Esophagus muscularis mucosa (tissue), 4 donors: ENCODE data around the gene PLD1. TPM values are rescaled to one million over a fixed set of nuclear protein-coding genes. Genes with fewer than 3 reads are reported as not detected.

Experiments
- DNase-seq: peaks from one replicate; pipeline ENCODE4 v3.0.0-alpha.2; 2017; ENCODE audit errors: extremely low spot score
- H3K27ac ChIP-seq, 4 donors: fragments of 200-600 bp; sonication (generic); replicated peaks in 1 of 4; 1 replicate in 3 of 4; 2 replicates in 1 of 4; pipeline ENCODE4 v1.5.1; 2016 to 2019; ENCODE audit warnings: mild to moderate bottlenecking in 1 of 4
- H3K27me3 ChIP-seq, 4 donors: fragments of 200-600 bp; sonication (generic); one replicate each; pipeline versions ENCODE4 v1.5.1 to v1.6.0; 2016 to 2019
- H3K36me3 ChIP-seq, 4 donors: fragments of 200-600 bp; sonication (generic); one replicate each; pipeline ENCODE4 v1.5.1; 2016 to 2019
- H3K4me1 ChIP-seq, 4 donors: fragments of 200-600 bp; sonication (generic); one replicate each; pipeline ENCODE4 v1.5.1; 2016 to 2019
- H3K4me3 ChIP-seq, 4 donors: fragments of 200-600 bp; sonication (generic); 1 replicate in 2 of 4; 2 replicates in 2 of 4; pipeline ENCODE4 v1.5.1; 2016 to 2019; ENCODE audit warnings: mild to moderate bottlenecking in 4 of 4, moderate library complexity in 1 of 4
- H3K9me3 ChIP-seq, 4 donors: fragments of 200-600 bp; sonication (generic); 1 replicate in 3 of 4; 2 replicates in 1 of 4; pipeline ENCODE4 v1.5.1; 2016 to 2019
- CTCF ChIP-seq, 3 experiments: fragments of 200-600 bp in 2 of 3; fragments of 450-650 bp in 1 of 3; sonication (generic) in 2 of 3; IDR thresholded peaks; one replicate each; pipeline ENCODE4 v1.5.1; 2017 to 2019; ENCODE audit warnings: antibody characterized with exemption in 3 of 3, mild to moderate bottlenecking in 2 of 3, moderate library complexity in 1 of 3
- EP300 ChIP-seq: sonication (generic); formaldehyde crosslinking; IDR thresholded peaks from one replicate; pipeline ENCODE4 v1.6.1; 2017; ENCODE audit warnings: antibody characterized with exemption
- POLR2A ChIP-seq: fragments of 450-650 bp; IDR thresholded peaks from one replicate; pipeline ENCODE4 v1.6.1; 2017; ENCODE audit warnings: antibody characterized with exemption, moderate library complexity, mild to moderate bottlenecking, low read depth
- POLR2AphosphoS5 ChIP-seq, 2 donors: sonication (generic); formaldehyde crosslinking; IDR thresholded peaks; one replicate each; pipeline ENCODE4 v1.6.1; 2017; ENCODE audit warnings: antibody characterized with exemption in 2 of 2
- WGBS: methylation state at CpG from one replicate; pipeline ENCODE4 v1.1.5; 2018; 5-methylcytosine and 5-hydroxymethylcytosine counted together
- intact Hi-C: fragments of 100-400 bp; cut with DNase I; formaldehyde crosslinking; loops from one replicate; pipeline ENCODE4 v1.15.1; 2023
- total RNA-seq, 4 donors: library from RNA; depleted of rRNA; stranded (reverse); fragments of >200 nt; gene quantifications; one replicate each; pipeline versions ENCODE4 v1.1.0 to v1.2.1, GENCODE V29; 2016

PLD1 gene
- total RNA-seq, 4 donors from 2014 or later = 12.4 to 21.1 (median 18.5) TPM

GRCh38 chr3:171776839-171777583 is 33.3 kb downstream of the PLD1 start:
- WGBS = 83% methylated on average over 7 of the region's 7 CpGs
- H3K27me3 ChIP-seq = no peaks in the 10 kb centered on the region
- no peak for DNase-seq
- intact Hi-C loops = loop anchor here (5.0 kb wide), 1 partner anchor 45 kb away; no protein-coding TSS in a partner anchor
- H3K4me1 ChIP-seq = peaks cover 5 to 29% (median 17%) of the 10 kb centered on the region in 4 donors
- H3K27ac ChIP-seq = no peak overlapping the region
- no peaks in the 10 kb centered on the region for H3K9me3 ChIP-seq
- no peaks in the 10 kb centered on the region for H3K36me3 ChIP-seq
- TF ChIP-seq EP300 = no peak
- TF ChIP-seq POLR2AphosphoS5 (IDR thresholded peaks at IDR 0.05) = no peak
- no peak overlapping the region for H3K4me3 ChIP-seq

- Histone ChIP-seq H3K9me3 (no peaks in the 10 kb centered on the region), H3K4me3 (no peak overlapping the region), H3K27me3 (no peaks in the 10 kb centered on the region), H3K36me3 (no peaks in the 10 kb centered on the region), H3K4me1 (peaks cover 10 to 31% (median 17%) of the 10 kb centered on the region in 4 donors), H3K27ac (no peak overlapping the region)
- intact Hi-C loops = loop anchor here (5.0 kb wide), 1 partner anchor 46 kb away; no protein-coding TSS in a partner anchor
- DNase-seq = no peak
- 77% methylated on average over 3 of the region's 3 CpGs for WGBS
- TF ChIP-seq POLR2AphosphoS5 (IDR thresholded peaks at IDR 0.05) (no peak), POLR2A (no peak), CTCF (IDR thresholded peaks at IDR 0.05) (no peak), EP300 (no peak)
Observed at GRCh38 chr3:171776411-171776810, 33.9 kb downstream of the PLD1 start.

GRCh38 chr3:171775943-171776342 is 34.3 kb downstream of the PLD1 start:
- H3K27ac ChIP-seq = no peak overlapping the region
- peaks cover 10 to 34% (median 18%) of the 10 kb centered on the region in 4 donors for H3K4me1 ChIP-seq
- WGBS = 88% methylated on average over 8 of the region's 8 CpGs
- TF ChIP-seq CTCF (IDR thresholded peaks at IDR 0.05) = no peak
- TF ChIP-seq EP300 = no peak
- TF ChIP-seq POLR2AphosphoS5 (IDR thresholded peaks at IDR 0.05) = no peak
- TF ChIP-seq POLR2A = no peak
- H3K27me3 ChIP-seq = no peaks in the 10 kb centered on the region
- intact Hi-C loops = loop anchor here (5.0 kb wide), 1 partner anchor 46 kb away; no protein-coding TSS in a partner anchor
- H3K4me3 ChIP-seq = no peak overlapping the region
- DNase-seq = no peak
- no peaks in the 10 kb centered on the region for H3K9me3 ChIP-seq
- H3K36me3 ChIP-seq = no peaks in the 10 kb centered on the region

- H3K4me3 ChIP-seq = no peak overlapping the region
- H3K27ac ChIP-seq = no peak overlapping the region
- no peaks in the 10 kb centered on the region for H3K27me3 ChIP-seq
- no peaks in the 10 kb centered on the region for H3K36me3 ChIP-seq
- intact Hi-C loops = loop anchor here (5.0 kb wide), 2 partner anchors 58 to 127 kb away; no protein-coding TSS in a partner anchor
- H3K9me3 ChIP-seq = no peaks in the 10 kb centered on the region
- DNase-seq = no peak
- TF ChIP-seq EP300 (no peak), POLR2A (no peak), CTCF (IDR thresholded peaks at IDR 0.05) (no peak)
- peaks cover 10 to 49% (median 25%) of the 10 kb centered on the region in 4 donors for H3K4me1 ChIP-seq
- 91% methylated on average over 6 of the region's 6 CpGs for WGBS
Observed at GRCh38 chr3:171774521-171774920, 35.8 kb downstream of the PLD1 start.

GRCh38 chr3:171772427-171773056 is 37.7 kb downstream of the PLD1 start:
- Histone ChIP-seq H3K27ac (no peak overlapping the region), H3K27me3 (no peaks in the 10 kb centered on the region), H3K9me3 (no peaks in the 10 kb centered on the region), H3K4me3 (no peak overlapping the region), H3K36me3 (no peaks in the 10 kb centered on the region), H3K4me1 (peaks cover 12 to 61% (median 39%) of the 10 kb centered on the region in 4 donors)
- TF ChIP-seq CTCF (IDR thresholded peaks at IDR 0.05) (peak; percentile 58 to 71 (median 69)), EP300 (no peak)
- DNase-seq = no peak
- 1% methylated on average over 4 of the region's 4 CpGs for WGBS
- intact Hi-C loops = loop anchor here (5.0 kb wide), 2 partner anchors 60 to 125 kb away; no protein-coding TSS in a partner anchor
